NCI-H446 (cell line): Measurements from ENCODE around the gene CCT6B.

Experiments used
- DNase-seq, 2 experiments: peaks; one replicate each; lab custom pipeline; 2025; lab: John Stamatoyannopoulos, UW

CCT6B gene

DNA sequence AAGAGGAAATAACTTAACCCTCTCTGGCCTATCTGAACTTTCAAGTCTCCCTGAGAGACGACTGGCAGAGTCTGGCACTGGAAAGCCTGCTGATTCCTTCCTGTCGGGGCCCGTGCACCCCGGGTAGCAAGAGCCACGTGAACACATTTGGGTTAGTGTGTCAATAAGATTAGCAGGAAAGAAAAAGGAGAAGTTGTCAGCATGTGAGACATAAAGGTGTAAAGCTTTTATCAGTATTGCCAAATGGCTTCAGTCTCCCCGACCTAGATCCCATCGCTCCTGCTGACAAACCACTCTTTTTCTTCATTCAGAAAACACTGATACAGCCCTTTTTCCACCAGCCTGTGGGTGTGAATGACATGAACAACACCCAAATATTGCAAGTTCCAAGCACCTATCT lies 74.4 kb downstream of the CCT6B start:
- DNase-seq, result no peak

DNA sequence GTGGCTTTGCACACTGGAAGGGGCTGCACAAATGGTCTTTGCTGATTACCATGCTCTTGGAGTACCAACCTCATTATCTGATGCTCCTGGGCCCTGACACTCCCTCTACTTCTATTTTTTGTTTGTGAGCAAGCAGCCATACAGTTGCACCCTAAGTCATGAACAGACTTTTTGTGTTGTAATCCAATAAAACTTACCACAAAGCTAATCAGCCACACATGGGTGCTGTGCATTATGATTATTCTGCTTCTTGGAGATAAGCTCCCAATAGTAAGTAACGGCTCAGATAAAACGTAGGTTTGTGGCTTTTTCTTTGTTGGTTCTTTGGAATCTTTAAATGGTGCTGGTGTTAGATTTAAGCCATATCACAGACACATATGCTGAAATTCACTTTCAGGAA lies 76.2 kb downstream of the CCT6B start:
- no peak for DNase-seq

DNA sequence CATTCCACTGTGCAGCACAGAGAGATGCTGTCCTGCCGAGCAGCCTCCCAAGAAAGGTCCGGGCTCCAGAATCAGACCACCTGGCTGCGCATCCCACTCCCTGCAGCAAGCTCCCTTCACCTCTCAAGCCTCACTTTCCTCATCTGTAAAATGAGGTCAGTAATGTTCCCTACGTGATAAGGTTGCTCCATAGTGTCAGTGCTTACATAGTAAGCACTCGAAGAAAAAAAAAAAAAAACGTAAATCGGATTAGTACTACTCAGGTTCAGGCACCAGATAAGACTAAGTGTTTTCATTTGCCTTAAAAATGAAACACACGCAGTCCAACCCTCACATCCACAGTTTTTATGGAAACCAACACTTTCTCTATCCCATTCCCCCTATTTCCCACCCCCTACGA lies 76.7 kb downstream of the CCT6B start:
- no peak for DNase-seq

DNA sequence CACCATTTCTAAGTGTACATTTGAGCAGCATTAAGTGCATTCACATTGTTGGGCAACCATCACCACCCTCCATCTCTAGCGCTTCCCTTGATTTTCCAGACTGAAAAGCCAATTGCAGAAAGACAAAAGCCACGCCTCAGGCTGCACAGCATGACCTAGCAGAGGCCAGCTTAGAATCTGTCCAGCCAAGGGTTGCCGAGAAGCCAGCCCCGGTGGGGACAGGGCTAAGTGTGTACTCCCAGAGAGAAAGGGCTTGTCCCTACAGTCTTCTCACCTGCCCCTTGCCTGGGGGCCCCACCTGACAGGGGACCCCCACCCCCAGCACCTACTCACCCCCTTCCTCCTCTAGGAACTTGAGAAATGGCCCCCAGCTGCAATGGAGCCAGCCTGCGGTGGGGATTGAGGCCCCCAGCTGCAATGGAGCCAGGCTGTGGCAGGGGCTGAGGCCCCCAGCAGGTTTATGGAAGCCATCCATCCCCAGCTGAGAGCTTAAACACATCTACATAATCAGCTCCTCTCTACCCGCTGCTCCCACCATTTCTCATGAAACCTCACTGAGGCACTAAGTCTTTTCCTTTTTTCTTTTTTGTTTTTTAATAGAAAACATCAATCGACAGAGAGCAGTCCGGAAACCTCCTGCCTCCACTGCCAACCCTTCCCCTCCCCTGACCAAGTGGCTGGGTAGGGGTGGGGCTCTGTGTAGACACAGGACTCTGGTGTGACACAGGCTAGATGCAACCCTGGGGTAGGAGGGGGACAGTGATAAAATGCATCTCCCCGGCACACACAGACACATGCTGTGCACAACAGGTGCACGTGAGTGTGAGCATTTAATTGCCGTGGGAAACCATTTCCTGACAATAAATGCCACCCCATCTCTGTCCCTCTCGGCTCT lies 77.9 kb downstream of the CCT6B start:
- no peak for DNase-seq

DNA sequence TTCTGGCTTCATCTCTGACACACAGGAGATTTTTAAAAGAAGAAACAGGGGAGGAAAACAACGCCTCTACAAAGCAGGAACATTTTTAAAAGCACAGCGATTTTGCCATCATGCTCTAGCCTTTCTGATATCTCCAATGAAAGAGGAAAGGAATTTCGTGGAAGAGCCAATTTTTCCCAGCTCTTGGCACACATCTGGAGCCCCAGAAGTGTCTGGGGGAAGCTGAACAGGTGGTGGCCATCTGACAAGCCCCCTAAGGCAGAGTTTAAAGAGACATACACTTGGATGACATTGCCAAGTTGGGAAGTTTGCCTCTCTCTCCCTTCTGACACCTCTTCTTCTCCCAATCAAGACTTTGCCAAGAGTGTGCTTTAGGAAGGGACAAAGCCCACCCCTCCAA lies 82.1 kb downstream of the CCT6B start:
- DNase-seq, result no peak
